Suppressor macrophage treated with lipopolysaccharide for 4 hours (primary cell): ENCODE data around the gene NDUFAF5.
"Not testable (repeated sequence)": the region's sequence is repeated elsewhere in the genome, so short reads cannot be mapped to it uniquely, and the experiment has no call there.

Source experiments
- DNase-seq: peaks from one replicate; pipeline ENCODE4 v3.0.0-alpha.2; 2020

The NDUFAF5 gene, protein sequence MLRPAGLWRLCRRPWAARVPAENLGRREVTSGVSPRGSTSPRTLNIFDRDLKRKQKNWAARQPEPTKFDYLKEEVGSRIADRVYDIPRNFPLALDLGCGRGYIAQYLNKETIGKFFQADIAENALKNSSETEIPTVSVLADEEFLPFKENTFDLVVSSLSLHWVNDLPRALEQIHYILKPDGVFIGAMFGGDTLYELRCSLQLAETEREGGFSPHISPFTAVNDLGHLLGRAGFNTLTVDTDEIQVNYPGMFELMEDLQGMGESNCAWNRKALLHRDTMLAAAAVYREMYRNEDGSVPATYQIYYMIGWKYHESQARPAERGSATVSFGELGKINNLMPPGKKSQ

DNA sequence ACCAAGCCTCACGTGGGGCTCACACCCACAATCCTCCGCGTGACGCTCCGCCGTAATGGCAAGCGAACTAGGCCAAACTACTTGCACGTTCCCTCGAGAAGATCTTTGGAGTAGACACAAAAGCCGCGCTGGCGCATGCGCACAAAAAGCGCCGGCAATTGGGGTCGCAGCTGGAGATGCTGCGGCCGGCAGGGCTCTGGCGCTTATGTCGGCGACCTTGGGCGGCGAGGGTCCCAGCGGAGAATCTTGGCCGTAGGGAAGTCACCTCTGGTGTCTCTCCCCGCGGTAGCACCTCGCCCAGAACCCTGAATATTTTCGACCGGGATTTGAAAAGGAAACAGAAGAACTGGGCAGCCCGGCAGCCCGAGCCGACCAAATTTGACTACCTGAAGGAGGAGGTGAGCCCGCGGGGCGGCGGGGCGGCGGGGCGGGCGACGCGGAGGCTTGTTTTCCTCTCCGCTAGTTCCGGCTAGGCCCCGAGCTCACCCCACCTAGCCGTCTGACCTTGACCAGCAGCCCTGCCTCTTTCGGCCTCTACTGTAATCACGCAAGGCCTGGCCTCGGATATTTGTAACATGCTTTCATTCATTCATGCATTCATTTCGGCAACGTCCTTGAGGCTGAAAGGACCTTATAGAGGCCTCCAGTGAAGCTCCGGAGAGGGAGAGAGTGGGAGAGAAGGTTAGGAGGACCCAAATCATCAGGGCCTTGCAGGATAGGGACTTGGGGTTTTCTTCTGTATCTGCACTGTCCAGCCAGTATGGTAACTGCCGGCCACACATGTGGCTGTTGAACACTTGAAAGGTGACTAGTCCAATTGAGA, at the start of gene NDUFAF5, which contains the start of gene ESF1:
TSS of gene NDUFAF5 (plus strand) at position 136 of the 823 bp plus-strand sequence. CDS start at position 177, 41 bp downstream.
TSS of gene ESF1 (minus strand) at position 27 of the 823 bp plus-strand sequence. CDS start 1,779 bp downstream, outside the sequence.
- peak; percentile 97 for DNase-seq

DNA sequence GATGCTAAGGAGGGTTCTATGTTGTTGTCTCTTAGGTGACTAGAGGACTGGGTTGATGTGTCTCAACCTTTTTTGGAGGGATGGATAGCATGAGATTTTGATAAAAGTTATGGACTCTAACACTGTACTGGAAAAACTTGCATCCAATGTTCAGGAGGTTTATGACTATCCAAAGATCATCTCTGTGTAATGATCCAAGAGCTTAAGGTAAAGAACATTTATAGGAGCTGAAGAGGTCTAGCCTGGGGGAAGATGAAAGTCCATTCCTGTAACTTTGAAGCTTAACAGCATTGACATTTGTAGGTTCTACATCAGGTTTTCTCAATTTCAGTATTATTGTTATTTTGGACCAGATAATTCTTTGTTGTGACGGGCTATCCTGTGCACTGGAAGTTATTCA, 49.0 kb upstream of the NDUFAF5 start:
- DNase-seq, result no peak

DNA sequence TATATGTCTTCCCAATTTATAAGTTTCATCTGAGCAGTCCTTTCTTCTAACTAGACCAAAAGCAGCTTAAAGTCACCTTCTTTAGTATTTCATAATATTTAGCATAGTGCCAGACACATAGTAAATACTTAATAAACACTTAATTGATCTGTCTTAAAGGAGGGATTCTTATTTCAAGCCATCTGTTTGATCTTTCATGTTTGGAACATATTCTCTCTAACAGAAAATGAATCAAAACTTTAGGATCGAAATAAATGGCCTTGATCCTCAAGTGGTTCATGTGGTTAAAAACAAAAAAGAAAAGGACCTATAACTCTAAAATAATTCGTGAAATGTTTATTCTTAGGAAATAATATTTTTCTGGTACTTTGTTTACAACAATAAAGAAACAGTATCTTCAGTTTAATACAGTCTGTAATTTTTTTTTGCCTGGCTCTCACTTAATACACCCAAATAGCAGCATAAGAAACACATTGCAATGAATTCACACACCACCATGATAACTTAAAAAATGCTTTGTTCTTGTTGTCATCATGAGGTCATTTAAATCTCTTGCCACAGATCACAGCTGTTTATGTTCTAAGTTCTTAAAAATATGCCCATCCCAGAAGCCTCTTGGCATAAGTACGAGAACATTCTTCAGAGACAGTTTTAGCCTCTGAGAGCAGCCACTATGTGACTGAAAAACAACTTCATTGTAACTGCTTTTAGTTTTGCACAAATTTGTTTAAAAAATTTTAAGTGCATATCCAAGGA, 48.2 kb upstream of the NDUFAF5 start:
- DNase-seq, result no peak

DNA sequence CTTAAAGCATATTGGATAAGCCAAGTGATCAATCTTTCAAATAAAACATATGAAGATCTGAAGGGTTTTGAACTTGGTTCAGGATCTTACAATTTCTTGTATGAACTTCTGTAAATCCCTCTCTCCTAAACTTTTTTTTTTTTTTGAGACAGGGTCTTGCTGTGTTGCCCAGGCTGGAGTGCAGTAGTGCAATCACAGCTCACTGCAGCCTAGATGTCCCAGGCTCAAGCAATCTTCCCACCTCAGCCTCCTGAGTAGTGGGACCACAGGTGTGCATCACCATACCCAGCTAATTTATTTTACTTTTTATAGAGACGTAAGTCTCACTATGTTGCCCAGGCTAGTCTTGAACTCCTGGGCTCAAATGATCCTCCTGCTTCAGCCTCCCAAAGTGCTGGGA, 46.6 kb upstream of the NDUFAF5 start:
- not testable (repeated sequence) for DNase-seq

DNA sequence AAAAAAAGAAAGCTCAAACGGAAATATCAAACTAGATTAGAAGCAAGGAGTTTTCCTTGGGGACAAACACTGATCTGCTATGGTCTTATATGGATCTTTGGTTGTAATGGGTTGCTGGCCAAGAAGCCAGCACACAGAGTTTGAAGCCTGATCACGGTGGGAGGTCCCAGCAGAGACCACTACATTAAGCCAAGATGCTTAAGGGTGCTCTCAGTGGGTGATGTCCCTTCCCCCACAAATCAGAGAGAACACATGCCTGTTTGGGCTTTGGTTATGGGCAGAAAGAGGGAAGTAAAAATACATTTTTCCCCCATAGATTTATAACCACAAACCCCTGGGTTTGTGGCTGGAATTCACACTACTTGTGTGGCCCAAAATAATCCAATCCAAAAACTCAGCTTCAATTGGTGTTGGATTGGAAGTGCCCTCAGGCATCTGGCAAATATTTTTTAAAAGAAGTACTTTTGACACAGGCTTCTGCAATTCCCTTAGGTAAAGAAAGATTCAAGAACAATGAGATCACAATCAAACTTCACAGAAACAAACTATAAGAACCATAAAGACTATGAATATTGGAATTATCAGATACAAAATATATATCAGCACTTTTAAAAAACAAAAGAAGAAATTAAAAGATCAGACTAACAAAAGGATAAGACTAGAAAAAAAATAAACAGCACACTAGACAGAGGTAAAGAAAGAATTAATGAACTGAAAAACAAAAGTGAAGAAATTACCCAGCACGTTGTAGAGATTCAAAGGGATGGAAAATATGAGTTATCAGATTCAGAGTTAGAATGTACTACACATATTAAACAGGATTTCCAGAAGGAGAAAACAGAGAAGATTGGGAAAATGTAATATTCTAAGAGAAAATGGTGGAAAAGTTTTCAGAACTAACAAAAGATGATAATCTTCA, 44.8 kb upstream of the NDUFAF5 start:
- no peak for DNase-seq

DNA sequence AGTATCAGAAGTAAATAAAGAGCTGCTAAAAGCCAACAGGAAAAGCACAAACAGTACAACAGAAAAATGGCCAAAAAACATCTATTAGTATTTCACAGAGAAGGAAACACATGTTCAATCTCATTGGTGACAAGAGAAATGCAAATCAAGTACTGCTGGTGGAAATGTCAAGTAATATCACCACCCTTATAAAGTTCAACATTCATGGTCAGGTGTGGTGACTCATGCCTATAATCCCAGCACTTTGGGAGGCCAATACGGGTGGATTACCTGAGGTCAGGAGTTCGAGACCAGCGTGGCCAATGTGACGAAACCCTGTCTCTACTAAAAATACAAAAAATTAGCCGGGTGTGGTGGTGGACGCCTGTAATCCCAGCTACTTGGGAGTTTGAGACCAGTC, 42.9 kb upstream of the NDUFAF5 start:
- DNase-seq, result no peak

DNA sequence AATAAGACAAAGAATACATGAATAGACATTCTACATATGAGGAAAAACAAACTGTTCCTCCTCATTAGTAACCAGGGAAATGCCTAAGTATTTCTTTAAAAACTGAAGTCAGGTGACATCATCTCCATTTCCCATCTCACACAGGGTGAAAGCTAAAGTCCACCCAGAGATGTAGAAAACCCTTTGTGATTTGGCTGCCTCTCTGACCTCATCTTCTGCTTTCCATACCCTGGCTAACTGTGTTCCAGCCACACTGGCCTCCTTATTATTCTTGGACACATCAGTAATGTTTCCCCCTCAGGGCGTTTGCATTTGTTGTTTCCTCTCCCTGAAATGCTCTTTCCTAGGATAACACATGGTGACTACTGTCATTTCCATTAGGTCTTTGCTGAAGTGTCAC, 40.5 kb upstream of the NDUFAF5 start:
- DNase-seq, result peak; percentile 5

DNA sequence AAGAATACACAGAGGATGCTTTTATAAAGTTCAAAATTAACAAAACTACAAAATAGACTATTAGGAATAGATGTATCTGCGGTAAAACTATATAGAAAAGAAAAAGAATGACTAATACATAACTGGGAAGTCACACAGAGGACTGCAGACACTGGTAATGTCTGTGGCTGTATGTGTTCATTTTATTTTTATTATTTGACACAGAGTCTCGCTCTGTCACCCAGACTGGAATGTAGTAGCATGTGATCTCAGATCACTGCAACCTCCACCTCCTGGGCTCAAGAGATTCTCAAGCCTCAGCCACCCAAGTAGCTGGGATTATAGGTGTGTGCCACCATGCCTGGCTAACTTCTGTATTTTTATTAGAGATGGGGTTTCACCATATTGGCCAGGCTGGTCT, 39.0 kb upstream of the NDUFAF5 start:
- DNase-seq, result no peak

DNA sequence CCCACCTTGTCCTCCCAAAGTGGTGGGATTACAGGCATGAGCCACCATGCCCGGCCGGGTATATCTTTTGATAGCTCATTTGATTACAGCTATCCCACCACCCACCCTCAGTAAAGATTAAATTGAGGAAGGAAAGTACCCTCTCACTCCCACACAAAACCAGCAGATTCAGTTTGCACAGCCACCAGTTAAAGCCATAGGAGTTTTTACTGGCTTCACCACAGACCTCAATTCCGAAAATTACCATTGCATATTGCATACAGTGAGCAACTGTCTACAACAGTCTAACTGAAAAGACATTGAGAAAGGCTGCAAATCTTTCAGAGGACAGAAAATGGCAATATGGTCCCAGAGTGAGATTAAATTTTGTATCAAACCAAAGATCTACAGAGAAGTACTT, 35.0 kb upstream of the NDUFAF5 start:
- no peak for DNase-seq

DNA sequence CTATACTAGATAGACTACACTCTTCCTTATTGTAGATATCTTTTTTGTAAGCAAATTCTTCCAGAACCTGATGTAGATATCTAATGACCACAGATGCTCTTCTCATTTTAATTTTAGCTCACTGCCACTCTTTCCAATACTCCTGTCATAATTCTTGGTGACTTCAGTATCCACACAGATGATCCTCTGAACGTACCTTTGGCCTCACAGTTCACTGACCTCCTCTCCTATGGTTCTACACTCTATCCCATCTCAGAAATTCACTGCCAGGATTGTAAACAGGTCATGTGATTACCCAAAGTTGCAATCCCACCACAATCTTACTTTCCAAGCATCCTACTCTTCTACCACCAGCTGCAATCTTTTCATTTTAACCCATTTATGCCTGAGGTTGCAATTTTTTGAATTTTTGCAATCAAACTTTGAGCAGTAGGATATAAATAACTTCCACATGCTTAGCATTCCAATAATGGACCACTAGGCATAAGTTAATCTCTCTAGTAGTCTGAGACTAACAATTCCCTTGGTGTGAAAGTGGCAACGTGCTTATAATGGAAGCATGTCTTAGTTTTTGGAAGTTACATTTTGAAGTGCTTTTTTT, 31.3 kb upstream of the NDUFAF5 start:
- no peak for DNase-seq

DNA sequence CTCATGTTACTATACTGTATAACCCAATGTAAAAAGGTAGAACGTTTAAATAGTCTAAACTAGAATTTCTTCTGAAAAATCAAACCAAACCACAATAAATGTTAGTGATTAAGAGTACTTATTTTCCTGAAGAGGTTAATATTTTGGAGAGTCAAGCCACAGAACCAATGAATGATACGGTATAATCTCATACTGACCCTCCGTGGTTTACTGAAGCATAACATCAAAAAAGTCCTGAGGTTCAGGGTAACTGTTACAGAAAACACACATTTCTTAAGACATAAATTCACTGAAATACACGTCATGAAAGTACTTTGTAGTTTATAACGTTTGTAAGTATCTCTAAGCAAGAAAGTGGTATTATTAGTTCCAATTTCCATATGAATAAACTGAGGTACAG, 29.0 kb upstream of the NDUFAF5 start:
- DNase-seq, result no peak

DNA sequence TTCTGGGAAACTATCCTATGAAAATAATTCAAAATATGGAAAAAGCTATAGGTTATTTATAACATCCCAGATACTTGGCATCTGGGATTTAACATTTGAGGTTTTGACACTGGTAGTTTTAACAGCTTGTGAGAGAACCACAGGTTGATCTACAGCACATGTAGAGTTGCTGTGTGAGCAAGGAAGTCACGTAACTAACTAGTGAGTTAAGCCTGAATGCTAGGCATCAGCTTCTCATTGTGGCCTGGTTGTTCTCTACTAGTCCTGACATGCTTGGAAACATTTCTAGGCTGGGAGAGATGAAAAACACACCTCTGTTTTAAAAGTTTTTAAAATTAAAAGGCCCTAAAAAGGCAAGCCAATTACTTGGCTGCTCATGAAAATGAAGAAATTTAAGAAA, 28.3 kb upstream of the NDUFAF5 start:
- no peak for DNase-seq

DNA sequence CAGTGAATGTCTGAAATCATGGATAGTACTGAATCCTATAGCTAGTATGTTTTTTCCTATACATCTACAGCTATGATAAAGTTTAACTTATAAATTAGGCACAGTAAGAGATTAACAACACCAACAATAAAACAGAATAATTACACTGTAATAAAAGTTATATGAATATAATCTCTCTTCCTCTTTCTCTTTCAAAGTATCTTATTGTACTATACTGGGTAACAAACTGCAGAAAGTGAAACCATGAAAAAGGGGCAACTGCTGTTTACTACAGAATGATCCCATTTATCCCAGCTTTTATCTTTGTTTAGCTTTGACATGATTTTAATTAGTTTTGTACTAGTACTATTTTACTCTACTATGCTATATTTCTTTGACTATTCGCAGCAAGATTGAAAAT, 25.9 kb upstream of the NDUFAF5 start:
- DNase-seq, result no peak

DNA sequence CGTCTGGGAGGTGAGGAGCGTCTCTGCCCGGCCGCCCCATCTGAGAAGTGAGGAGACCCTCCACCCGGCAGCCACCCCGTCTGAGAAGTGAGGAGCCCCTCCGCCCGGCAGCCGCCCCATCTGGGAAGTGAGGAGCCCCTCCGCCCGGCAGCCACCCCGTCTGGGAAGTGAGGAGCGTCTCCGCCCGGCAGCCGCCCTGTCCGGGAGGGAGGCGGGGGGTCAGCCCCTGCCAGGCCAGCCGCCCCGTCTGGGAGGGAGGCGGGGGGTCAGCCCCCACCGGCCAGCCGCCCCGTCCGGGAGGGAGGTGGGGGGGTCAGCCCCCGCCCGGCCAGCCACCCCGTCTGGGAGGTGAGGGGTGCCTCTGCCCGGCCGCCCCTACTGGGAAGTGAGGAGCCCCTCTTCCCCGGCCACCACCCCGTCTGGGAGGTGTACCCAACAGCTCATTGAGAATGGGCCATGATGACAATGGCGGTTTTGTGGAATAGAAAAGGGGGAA, 24.3 kb upstream of the NDUFAF5 start:
- DNase-seq, result not testable (repeated sequence)

DNA sequence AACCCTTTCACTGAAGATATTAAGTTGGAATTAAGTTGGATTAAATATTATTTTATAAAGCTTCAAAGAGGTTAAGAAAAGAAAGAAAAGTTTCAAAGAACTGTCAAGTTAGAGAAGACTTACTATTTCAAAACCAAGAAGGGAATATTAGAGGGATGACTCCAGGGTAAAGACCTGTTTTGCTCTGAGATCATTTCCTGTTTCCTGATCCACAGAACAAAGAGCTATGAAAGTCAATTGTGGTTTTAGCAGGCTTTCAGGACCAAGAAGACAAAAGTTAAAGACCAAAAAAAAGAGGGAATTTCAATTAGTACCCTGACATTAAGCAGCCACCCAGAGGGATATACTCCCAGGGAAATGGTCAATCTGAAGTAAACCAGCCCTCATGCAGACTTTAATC, 19.5 kb upstream of the NDUFAF5 start:
- no peak for DNase-seq

DNA sequence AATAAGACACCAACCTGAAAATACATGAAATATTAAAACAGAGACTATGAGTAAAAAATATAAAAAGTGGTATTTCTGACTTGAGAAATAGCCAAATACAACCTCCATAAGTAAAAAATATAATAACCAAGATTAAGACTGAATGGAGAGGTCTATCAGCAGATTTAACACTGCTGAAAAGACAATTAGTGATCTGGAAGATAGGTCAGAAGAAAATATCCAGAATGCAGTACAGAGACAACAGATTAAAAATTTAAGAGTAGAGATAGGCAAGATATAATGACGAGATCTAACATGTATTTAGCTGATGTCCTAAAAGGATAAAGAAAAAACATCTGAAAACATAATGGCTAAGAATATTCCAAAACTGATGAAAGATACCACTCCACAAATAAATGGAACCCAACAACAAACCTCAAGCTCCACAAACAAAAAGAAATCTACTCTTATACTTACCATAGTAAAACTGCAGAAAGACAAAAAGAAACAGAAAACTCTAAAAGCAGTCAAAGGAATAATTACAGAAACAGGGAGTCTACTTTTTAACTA, 18.9 kb upstream of the NDUFAF5 start:
- no peak for DNase-seq

DNA sequence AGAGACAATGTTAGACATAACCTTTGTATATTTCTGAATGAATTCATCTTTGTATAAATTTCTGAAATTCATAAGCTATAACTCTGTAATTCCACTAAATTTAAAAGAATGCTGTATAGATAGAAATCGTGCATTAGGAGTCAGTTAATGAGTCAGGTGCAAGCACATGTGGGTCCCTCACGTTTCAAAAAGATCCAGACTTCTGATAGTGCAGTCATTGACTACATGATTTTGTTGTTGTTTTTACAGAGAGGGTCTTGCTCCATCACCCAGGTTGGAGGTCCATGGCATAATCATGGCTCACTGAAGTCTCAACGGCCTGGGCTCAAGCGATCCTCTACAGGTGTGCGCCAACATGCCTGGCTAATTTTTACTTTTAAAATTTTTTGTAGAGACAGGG, 14.7 kb upstream of the NDUFAF5 start:
- DNase-seq, result no peak

DNA sequence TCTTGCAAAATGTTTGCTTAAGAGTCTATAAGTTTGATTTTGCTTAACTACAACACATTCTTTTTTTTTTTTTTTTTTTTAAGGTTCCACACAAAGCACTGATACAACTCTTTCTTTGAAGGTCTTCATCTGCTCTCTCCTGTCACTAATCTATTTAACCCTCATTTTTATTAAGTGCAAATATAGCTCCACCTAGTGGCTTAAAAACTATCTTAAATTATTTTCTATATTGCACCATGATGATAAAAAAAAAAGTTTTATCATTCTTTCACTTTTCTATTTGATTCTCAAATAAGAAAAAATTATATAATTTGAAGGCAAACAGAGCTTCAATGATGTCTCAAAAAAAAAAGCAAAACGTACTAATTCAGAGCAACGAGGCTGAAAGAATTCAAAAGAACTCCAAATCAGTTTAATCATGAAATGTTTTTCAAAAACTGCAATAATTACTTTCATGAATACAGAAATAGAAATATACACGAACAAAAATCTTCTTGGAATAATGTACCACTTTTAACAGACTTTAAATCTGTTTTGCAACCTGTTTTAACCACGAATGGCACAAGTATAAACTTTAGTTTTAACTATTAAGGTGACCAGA, 12.9 kb upstream of the NDUFAF5 start:
- DNase-seq, result peak; percentile 75

DNA sequence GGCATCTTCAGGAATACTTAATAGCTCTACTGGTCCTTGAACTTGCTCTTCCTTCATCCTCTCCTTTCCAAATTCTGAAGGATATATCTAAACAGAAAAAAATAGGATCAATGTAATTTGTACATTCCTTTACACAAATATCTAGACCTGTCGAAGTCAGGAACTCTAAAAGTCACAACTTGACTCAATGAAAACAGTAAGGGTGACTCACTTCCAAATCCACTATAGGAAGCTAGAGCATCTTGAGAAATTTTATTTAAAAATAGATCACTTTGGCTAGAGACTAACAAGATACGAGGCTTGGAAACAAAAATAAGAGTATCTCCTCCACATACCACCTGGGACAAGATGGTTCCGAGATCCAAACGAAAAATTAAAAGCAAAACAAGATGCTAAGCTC, 12.3 kb upstream of the NDUFAF5 start:
- no peak for DNase-seq

DNA sequence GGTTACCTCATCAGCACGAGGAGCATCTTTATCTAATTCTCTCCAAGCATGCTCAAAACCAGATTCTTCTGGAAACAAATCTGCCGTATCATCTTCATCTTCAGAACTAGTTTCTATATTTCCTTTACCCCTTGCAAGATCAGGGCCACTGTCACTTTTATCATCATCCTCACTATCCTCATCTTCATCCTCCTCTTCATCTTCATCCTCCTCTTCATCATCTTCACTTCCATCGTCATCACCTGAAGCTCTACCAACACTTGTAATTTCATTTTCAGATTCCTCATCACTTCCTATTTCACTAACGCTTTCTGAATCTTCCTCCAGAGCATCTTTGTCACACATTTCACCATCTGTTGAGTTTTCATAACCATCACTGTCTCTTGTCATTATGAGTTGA, 9.0 kb upstream of the NDUFAF5 start:
- peak; percentile 12 for DNase-seq

DNA sequence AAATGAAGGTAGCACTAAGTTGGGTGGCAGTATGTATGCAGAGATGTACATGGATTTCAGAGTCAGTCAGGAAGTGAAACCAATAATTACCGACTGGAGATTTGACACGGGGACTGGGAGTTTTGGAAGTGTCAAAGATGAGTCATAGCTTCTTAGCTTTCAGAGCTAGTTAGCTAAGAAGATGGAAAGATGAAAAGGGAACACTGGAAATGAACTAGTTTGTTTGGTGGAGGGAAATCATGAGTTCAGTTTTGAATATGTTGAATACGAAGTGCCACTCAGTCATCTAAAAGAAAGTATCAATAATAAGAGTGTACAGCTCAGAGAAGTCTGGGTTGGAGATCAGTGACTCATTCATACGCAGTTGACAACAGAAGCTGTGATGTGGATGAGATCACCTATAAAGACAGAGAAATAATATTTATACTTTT, 7.6 kb upstream of the NDUFAF5 start:
- peak; percentile 77 for DNase-seq
